HG03571 (cell line): ENCODE measurements around the gene PAX2.

ENCODE experiments used
- ATAC-seq: cut with Tn5 transposase; IDR thresholded peaks from one replicate; pipeline ENCODE4 v1.9.1; 2021; ENCODE audit not compliant: unreplicated experiment

Gene PAX2

DNA sequence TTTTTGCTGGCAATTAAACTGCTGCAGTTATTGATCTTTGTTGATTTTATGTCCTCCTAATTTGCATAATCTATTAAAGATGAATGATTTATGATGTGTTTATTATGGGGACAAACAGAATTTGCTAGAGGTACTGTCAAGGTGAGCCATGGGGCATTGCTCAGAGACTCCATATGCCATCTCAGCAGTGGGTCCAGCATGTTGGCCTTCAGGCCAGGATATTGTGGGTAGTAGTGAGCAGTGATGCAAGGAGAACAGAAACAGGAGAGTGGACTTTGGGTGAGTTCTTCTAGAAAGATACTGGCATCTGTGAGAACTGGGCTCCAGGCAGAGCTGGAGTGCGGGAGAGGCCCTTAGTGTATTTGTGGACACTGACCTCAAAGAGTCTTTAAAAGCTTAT is 65.9 kb downstream of the PAX2 start:
- ATAC-seq = no peak

DNA sequence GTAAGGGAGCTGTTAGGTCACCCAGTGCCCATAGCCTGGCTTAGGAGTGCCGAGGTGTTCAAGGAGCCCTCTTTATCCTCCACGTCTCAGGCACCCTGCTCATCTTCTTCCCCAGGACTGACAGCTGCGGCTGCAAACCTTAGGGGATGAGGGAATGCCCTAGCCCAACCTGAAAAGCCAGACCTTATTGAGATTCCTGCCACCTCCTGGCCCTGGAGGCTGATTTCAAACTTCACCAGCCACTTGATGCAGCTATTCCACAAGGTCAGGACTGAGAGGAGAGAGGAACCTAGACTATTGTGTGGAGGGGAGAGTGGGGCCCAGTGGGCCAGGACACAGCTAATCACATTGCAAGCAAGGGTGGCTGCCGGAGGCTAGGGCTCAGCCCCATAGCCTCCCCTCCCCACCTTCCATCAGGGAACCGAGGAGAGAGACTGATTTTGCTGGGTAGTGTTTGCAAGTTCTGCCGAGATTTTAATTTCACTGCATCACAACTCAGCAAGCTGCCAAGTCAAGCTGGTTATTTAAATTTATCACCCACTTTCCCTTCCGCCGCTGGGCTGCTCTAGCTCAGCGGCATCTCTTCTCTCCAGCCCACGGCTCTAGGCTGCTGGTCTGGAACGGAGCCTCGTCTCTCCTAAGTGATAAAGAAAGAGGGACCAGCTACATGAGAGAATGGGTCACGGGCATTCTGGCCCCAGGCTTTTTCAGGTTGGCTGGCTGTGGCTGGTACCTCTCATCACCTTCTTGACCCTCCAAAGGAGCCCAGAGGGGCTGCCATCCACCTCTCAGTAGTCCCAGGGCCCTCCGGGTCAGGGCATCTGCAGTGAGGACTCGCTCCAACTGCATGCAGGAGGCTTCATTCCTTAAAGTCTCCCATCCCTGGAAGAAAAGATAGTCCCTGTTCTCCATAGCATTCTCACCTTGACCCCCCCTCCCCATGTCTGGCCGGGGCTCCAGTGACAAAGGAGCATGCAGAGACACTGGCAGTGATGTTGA is 66.7 kb downstream of the PAX2 start:
- no peak for ATAC-seq

GRCh38 chr10:100812978-100813377 is 67.6 kb downstream of the PAX2 start:
- ATAC-seq = no peak

GRCh38 chr10:100814751-100815474 is 69.5 kb downstream of the PAX2 start:
- no peak for ATAC-seq

GRCh38 chr10:100816671-100817070 is 71.3 kb downstream of the PAX2 start:
- no peak for ATAC-seq

DNA sequence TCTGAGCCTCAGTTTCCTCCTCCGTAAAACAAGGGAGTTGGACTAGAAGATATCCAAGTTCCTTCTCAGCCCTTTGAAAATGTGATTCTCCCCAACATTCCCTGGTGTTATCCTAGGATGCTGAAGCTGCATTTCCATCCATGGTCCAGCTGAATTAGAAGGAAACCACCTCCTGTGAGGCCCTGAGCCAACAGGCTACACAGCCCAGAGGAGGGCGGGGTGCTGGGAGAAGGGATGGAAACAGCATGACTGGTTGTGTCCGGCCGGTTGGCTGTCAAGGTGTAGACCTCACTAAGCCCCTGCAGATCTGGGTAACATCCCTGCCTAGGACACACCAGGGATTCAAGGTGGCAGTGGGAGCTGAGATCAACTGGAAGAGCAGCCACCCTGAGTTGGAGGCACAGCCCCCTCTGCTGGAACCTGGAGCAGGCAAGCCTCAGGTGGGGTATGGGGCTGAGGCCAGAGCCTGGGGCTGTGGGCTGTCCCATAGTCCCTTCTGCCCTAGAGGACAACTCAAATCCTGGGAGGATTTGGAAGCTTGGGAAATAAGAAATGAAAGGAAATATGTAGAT is 72.0 kb downstream of the PAX2 start:
- no peak for ATAC-seq

DNA sequence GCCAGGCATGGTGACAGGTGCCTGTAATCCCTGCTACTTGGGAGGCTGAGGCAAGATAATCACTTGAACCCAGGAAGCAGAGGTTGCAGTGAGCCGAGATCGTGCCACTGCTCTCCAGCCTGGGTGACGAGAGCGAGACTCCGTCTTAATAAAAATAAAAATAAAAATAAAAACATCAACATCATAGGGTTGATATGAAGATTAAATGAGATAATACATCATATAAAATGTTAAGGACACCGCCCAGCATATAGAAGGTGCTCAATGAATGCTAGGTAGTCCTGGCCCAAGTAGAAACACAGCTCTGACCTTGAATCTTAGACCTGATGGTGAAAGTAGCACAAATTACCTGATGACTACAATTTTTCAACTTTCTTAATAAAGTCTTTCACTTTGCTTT is 74.0 kb downstream of the PAX2 start:
- ATAC-seq = no peak

GRCh38 chr10:100823194-100823593 is 77.8 kb downstream of the PAX2 start:
- no peak for ATAC-seq

- no peak for ATAC-seq
Measured at GRCh38 chr10:100824886-100825285, 79.5 kb downstream of the PAX2 start.

DNA sequence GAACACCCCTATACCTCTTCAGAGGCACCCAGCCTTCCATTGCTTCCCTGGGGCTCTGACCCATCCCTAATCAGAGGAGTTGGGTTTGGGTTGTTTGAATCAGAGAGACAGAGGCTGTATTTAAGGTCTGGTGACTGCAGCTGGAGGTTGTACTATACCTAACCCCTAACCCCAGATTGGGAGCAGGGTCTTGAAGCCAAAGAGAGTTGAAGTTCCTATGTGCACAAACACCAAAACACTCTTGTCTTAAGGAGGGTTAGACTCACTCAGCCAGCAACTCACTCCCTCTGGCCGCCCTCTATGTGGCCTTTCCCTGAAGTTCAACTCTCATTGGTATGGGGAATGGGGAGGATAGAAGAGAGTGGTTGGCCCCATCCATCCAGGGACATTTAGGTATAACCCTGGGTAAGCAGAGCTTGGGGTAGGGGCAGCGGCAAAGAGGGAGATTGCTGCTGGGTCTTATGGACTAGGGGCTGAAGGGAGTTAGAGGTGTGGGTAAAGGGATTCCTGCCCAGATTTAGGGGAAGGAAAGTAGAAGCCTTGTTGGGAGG is 80.0 kb downstream of the PAX2 start:
- ATAC-seq = no peak

- ATAC-seq = no peak
Measured at GRCh38 chr10:100826031-100826651, 80.8 kb downstream of the PAX2 start.

DNA sequence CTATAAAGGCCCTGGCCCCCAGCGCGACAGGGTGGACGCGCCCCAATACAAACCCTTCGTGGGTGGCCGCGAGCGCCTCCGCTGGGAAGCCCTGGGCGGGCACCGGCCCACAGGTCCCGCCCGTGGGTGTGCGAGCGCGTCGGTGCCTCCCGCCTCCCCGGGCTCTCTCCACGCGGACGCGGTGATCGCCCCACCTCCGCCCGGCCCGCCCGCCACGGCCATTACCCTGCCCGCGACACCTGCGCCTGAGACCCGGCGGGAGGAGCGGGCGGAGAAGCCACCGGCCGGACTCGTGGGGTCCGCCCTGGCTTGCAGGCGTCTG is 81.2 kb downstream of the PAX2 start:
- ATAC-seq = no peak

- ATAC-seq = no peak
Measured at GRCh38 chr10:100826983-100827818, 81.8 kb downstream of the PAX2 start.

DNA sequence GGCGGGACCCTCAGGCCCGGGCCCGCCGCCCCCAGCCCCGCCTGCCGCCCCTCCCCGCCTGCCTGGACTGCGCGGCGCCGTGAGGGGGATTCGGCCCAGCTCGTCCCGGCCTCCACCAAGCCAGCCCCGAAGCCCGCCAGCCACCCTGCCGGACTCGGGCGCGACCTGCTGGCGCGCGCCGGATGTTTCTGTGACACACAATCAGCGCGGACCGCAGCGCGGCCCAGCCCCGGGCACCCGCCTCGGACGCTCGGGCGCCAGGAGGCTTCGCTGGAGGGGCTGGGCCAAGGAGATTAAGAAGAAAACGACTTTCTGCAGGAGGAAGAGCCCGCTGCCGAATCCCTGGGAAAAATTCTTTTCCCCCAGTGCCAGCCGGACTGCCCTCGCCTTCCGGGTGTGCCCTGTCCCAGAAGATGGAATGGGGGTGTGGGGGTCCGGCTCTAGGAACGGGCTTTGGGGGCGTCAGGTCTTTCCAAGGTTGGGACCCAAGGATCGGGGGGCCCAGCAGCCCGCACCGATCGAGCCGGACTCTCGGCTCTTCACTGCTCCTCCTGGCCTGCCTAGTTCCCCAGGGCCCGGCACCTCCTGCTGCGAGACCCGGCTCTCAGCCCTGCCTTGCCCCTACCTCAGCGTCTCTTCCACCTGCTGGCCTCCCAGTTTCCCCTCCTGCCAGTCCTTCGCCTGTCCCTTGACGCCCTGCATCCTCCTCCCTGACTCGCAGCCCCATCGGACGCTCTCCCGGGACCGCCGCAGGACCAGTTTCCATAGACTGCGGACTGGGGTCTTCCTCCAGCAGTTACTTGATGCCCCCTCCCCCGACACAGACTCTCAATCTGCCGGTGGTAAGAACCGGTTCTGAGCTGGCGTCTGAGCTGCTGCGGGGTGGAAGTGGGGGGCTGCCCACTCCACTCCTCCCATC is 82.7 kb downstream of the PAX2 start:
- no peak for ATAC-seq

- no peak for ATAC-seq
Measured at GRCh38 chr10:100828738-100829096, 83.3 kb downstream of the PAX2 start.

DNA sequence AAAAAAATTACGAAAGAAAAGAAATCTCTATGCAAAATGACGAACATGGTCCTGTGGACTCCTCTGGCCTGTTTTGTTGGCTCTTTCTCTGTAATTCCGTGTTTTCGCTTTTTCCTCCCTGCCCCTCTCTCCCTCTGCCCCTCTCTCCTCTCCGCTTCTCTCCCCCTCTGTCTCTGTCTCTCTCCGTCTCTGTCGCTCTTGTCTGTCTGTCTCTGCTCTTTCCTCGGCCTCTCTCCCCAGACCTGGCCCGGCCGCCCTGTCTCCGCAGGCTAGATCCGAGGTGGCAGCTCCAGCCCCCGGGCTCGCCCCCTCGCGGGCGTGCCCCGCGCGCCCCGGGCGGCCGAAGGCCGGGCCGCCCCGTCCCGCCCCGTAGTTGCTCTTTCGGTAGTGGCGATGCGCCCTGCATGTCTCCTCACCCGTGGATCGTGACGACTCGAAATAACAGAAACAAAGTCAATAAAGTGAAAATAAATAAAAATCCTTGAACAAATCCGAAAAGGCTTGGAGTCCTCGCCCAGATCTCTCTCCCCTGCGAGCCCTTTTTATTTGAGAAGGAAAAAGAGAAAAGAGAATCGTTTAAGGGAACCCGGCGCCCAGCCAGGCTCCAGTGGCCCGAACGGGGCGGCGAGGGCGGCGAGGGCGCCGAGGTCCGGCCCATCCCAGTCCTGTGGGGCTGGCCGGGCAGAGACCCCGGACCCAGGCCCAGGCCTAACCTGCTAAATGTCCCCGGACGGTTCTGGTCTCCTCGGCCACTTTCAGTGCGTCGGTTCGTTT is 83.9 kb downstream of the PAX2 start:
- ATAC-seq = no peak

- no peak for ATAC-seq
Measured at GRCh38 chr10:100829933-100830727, 84.7 kb downstream of the PAX2 start.

GRCh38 chr10:100830728-100831111 is 85.3 kb downstream of the PAX2 start:
- no peak for ATAC-seq
